Measurements from ENCODE around the gene ZFAND5.

- TF ChIP-seq POLR2A (IDR thresholded peaks at IDR 0.05), result peak; percentile 67 to 88
- TF ChIP-seq, protein P1, sequence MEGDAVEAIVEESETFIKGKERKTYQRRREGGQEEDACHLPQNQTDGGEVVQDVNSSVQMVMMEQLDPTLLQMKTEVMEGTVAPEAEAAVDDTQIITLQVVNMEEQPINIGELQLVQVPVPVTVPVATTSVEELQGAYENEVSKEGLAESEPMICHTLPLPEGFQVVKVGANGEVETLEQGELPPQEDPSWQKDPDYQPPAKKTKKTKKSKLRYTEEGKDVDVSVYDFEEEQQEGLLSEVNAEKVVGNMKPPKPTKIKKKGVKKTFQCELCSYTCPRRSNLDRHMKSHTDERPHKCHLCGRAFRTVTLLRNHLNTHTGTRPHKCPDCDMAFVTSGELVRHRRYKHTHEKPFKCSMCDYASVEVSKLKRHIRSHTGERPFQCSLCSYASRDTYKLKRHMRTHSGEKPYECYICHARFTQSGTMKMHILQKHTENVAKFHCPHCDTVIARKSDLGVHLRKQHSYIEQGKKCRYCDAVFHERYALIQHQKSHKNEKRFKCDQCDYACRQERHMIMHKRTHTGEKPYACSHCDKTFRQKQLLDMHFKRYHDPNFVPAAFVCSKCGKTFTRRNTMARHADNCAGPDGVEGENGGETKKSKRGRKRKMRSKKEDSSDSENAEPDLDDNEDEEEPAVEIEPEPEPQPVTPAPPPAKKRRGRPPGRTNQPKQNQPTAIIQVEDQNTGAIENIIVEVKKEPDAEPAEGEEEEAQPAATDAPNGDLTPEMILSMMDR (IDR thresholded peaks at IDR 0.05 in 4 of 5, conservative IDR thresholded peaks at IDR 0.05 in 1 of 5), result no peak
Measured at GRCh38 chr9:72362680-72363139, 2.3 kb downstream of the ZFAND5 start.

Measured in gastrocnemius medialis (tissue), 4 donors.